Measurements from ENCODE around the gene SPTLC3.

Gene SPTLC3

DNA sequence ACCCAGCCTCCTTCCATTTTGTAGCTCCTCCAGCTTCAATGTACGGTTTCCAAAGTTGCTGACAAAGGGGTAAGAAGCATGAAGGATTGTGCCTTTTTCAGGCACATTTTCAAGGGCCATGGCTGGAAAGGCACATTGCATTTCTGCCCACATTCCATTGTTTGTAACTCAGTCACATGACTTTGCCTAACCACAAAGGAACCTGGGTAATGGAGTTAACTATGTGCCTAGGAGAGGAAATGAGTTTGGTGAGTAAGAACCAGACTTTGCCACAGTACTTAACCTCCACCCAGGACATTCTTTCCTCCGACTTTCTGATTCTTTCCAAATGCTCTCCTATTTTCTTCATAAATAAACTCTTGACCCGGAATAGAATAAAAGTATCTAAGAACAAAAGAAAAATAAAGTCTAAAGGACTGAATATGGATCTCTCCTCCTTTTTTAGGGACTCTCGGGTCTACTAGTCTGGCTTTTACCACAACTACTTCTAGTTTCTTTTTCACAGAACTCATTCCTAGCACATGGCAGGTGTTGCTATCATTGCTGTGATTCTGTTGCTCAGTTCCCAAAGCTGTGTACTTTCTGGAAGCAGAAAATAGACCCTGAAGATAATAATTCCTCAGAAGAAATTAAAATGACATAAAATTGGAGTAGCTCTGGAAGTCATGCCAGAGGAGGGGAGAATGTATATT, 130.8 kb downstream of the SPTLC3 start:
- no peak for DNase-seq (ENCODE audit: low read depth, low spot score)

DNA sequence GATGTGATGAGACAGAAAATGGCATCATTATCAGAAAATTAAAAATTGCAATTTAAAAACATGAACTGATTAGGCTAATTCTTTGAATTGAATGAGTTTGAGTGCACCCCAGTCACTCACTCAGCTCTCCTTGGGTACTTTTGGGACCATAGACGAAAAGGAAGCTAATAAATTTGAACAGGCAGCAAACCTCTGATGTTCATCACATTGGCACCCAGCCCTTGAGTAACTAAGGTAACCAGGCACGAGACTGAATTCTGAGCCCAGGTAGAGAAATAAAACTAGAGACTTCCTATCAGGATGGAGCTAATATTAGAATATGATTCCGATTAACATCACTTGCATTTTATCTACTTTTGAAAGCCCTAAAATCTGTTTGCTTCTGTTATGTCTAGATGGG, 131.4 kb downstream of the SPTLC3 start:
- no peak for DNase-seq (ENCODE audit: low read depth, low spot score)

DNA sequence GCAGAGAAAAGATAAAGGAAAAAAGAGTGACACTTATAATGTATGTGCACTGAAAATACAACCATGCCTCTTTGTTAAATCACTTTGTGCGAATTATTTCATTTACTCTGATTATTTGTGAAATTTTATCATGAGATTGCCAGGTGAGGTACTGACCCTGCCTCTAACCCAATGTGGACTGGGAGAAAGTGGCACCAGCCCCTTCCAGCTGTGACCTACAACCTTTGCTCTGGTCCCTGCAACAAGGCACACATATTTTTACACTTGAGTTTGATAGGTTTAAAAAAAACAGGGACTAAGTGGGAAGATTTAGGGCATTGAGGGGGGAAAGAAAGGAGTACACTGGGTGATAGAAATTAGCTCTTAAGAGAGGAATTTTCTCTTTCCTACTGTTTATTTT, 132.0 kb downstream of the SPTLC3 start:
- DNase-seq (ENCODE audit: low read depth, low spot score) = no peak

DNA sequence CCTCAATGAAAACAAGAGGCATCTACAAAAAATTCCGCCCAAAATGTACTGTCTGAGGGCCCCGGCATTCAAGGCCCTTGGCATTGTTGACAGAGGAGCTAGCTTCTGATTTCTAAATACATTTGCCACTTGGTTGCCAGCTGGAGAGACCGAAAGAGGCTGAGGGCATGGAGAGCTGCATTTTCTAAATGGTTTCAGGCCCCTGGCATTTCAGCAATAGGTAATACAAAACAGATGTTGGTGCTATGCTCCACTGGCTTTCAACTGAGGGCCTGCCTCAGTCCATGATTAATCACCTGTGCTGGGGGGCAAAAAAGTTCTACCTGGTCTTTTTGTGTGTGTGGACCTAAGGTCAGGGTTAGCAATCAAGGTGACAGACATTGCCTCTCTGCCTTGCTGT, 132.8 kb downstream of the SPTLC3 start:
- no peak for DNase-seq (ENCODE audit: low read depth, low spot score)

DNA sequence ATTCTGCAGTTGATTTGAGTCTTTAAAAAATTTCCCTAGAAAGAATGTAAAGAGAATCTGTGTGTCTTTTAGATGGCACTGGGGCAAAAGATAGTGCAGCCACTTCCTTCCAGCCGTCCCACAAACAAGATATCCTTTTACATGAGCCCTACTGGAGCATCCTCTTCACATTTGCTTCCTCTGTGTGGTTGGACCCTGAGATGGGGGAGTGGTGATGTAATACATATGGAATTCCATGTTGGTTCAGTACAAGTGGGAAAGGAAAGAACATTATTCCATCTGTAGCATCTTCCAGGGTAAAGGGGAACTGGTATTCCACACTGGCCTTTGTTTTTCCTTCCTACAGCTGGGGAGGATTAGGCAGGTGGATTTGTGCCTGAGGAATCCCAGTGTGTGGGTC, 133.4 kb downstream of the SPTLC3 start:
- DNase-seq (ENCODE audit: low read depth, low spot score) = no peak

DNA sequence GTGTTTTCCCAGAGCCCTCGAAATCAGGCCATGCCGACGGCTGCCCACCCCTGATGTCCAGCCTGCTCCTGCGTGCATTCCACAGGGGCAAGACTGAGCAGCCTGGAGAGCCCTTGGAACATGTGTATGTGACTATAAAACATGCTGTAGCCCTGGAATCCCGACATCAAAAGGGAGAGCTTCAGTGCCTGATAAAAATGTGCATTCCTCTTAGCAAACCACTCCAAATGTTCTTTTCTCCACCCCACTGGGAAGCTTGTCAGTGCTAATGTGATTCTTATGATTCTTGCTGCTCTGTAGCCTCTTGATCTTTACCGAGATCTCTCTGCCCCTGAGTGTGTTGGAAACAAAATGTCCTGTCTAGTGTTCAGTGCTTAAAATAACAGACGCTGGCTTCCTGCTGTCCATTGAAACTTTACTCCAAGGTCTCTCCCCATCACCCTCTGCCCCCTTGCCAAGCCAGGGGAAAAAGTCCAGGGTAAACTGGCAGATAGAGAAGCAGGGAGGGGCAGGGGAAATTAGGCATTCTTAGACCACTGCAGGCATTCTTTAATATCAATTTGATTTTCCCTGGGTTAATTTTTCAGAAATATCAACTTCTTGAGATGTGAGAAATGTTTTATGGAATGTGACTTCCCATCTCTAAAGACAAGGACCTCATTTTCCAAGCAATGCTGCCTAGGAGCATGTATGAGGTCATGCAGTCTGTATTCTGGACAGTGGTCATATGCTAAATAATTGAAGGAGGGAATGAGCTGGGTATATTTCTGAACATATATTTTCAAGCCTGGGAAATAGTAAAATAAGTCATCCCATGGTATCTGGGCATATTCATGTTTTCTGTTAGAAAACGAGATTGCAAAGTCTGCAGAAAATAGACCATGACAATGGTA, 138.5 kb downstream of the SPTLC3 start:
- DNase-seq (ENCODE audit: low read depth, low spot score) = no peak

DNA sequence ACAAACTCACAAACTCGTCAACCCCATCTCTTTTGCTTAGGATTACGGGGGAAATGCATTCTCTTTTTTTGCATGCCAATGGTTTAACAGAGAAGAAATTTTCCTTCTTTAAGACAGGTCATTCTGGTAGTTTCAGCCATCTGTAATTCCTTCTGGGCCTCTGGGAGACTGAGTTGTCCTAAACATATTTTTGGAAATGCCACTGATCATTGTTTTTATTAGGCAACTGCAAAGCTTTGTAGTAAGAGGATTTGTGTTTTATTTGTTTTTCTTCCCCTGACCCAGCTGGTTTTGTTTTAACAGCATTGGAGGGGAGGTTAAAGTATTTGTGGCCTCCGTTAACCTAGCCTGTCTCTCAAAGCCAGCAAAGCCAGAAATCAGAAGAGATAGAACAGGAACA, 139.2 kb downstream of the SPTLC3 start:
- no peak for DNase-seq (ENCODE audit: low read depth, low spot score)

DNA sequence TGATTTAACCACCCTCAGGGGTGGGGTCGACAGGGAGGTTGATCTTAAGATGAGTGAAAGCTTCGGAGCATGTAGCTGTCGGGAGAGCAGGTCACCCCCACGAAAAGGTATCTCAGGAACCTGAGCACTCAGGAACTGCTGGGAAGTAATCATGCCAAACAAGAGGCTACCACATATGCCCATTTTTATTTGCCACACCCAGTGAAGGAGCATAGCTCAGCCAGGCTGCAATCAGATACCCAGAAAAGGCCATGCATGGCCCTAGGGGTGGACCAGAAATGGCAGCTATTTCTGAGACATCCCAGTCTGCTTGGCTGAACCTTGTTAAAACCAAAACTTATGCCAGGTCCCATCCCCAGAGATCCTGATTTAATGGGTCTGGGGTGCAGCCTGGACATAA, 139.6 kb downstream of the SPTLC3 start:
- no peak for DNase-seq (ENCODE audit: low read depth, low spot score)

DNA sequence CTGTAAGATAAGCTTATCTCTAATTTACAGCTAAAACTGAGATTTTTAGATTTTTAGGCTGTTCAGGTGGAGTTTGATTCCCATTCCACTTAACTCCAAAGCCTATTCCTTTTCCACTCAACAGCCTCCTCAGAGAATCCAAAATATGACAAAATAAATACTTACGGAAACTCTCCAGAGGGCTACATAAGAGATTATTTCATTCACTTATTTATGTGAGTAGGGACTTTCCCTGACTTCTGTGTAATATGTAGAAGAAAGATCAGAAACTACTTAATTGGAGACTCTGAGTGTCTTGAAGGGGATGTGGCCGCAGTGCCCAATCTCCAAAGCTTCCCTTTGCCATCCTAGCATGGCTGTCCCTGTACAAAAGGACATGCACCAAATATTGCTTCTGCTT, 140.2 kb downstream of the SPTLC3 start:
- DNase-seq (ENCODE audit: low read depth, low spot score) = no peak

DNA sequence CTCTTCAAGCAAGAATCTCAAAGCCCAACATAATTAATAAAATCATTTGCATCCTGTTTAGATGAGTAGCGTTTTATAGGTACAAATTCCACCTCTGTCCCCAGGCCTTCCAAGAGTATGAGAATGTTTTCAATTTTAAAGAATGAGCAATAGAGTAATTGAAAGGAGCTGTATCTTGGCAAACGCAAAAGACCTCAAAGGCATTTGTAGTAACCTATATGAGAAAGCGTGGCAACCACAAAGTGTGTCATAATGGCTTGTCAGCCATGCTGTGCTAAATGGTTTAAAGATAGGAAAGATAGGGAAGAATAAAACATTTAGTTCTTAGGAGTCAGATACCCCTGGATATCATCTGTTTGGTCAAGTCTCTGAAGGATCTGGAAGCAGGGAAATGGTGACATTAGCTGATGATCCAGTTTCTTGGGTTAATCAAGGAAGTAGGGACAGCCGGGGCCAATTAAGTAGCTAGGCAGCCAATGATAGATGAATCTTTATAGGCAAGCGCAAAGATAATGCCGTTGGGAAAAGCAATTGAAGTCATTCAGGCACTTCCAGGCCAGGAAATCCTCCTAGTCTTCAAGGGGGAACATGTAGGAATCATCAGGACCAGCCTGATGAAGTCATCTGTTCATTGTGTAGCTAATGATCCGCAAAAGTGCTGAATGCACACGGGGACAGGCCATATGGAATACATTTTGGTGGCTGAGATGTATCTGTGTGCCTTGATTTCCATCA, 140.8 kb downstream of the SPTLC3 start:
- no peak for DNase-seq (ENCODE audit: low read depth, low spot score)

DNA sequence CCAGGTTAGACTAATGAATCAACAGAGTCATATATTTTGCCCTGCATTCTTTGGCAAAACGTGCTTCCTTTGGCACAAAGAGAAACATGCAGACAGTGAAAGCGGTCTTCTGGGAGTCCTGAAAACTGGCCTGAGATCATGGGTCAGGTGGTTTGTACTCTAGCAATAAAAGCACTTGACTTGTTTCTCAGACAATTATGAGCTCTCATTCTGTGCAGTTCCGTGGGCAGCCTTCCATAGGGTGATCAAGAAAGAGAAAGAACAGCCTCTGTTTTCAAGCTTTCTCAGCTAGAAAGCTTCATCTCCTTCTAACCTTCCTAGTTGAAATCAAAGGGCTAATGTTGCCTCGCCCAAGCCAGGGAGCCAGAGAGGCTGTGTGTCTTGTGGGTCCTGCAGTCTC, 149.6 kb downstream of the SPTLC3 start:
- DNase-seq (ENCODE audit: low read depth, low spot score) = no peak

DNA sequence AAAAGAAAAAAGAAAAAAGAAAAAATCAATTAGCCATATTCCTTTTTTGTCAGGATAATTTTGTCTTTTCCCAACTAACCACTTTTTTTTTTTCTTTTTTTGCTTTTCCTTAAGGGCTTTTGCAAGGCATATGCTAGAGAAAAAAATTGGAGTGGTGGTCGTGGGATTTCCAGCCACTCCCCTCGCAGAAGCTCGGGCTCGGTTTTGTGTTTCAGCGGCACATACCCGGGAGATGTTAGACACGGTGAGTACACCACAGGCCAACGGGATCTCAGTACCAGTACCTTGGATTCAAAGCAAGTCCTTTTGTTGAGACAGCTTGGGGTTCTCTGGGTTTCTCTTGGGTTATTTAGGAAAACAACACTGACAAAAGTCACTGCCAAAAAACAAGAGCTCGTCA, 151.1 kb downstream of the SPTLC3 start:
- no peak for DNase-seq (ENCODE audit: low read depth, low spot score)

DNA sequence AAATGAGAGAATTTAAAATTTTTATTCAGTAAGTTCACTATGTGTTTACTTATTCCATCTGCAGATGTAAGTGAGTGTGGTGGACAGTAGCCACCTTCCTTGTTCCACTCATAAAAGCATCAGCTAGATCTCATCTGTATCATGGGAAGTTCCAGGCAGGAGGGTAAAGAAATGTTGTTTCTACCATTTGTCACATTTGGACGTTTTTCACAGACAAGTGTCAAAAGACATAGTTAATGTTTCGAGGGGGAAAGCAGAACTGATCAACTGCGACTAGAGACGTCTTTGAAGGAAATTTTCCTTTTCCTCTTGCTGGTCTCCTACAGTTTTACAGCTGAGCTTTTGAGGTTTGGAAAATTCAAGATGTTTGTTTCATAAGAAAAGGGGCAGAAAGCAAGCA, 156.4 kb downstream of the SPTLC3 start:
- DNase-seq (ENCODE audit: low read depth, low spot score) = no peak

DNA sequence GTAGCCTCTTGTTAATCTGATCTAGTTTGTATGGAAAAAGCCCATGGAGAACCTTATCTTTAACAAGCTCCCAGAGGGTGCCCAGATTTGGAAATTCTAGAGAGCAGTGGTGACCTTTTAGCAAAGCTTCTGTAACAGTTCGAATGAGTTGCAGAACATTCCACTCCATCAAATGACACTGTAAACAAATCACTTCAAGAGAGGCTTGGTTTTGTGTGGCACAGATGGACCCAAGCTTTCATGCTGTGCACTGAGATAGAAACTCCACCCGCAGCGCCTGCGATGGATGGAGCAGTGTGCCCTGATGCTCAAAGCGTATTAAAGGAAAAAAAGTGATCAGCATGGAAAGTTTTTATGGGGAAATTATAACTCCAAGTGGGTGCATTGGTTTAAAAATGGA, 157.2 kb downstream of the SPTLC3 start:
- DNase-seq (ENCODE audit: low read depth, low spot score) = no peak

DNA sequence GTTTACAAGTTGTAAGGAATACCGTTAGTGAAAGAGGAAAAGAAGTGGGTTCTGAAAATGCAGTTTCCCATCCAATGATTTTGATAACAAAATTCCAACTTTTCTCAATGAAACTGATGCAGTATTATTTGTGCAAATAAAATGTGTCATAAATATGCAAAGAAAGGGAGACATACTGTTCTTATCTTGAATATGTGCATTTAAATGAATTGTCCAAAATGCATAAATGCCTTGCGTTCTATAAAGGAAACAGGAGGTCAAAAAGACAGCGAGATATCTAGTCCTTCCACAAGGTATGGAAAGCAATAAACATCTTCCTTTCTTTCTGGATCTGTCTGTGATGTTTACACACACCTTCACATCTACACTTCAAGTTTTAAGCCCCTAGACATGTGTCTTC, 157.7 kb downstream of the SPTLC3 start:
- no peak for DNase-seq (ENCODE audit: low read depth, low spot score)

DNA sequence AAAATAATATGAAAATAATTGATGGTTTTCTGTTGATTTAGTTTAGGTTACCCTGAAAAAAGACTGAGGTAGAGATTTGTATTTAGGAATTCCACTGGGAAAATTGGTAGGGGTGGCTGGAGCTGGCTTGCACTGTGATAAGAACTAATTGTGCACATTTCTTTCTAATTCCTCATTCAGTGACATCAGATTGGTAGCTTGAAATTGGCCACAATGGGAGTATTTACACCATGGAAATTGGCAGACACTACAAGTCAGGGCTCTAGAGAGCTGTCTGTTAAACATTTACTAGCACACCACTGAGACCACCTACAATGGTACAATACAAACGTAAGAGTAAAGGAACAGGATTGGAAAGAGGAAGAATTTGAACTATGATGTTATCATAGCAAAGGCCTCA, 160.3 kb downstream of the SPTLC3 start:
- no peak for DNase-seq (ENCODE audit: low read depth, low spot score)

DNA sequence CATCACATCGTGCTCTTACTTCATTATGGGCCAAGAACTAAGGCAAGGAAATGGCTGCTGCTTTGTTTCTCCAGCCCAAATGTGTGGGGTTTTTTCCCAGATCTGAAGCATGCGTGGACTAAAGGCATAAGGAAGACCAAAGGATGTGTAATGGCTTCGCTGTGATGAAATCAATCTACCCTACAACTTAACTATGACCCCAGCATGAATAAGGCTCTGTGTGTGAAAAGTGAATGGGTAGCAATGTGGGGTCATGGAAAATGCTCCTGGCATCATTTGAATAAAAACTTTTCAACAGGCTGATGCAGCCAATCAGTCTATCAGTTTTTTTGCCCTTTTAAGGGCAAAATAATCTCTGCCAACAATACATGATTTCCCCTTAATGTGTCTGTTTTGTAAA, 162.0 kb downstream of the SPTLC3 start:
- no peak for DNase-seq (ENCODE audit: low read depth, low spot score)

DNA sequence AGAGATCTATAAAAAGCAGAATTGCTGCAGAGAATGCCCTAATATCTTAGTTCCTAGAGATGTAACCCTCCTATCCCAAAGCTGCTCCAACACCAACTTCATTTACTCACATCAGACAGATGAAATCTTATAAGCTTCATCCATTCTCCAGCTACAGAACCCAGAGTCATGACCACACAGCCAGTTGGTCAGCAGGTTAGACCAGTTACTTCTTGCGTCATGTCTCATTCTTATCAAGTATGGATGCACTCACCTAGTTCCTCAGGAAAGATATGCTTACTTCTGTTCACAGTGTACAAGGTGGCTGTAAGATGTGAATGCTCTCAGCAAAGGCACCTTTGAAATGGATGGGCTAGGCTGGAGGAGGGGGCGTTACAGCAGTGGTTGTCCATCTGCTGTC, 164.4 kb downstream of the SPTLC3 start:
- DNase-seq (ENCODE audit: low read depth, low spot score) = no peak

DNA sequence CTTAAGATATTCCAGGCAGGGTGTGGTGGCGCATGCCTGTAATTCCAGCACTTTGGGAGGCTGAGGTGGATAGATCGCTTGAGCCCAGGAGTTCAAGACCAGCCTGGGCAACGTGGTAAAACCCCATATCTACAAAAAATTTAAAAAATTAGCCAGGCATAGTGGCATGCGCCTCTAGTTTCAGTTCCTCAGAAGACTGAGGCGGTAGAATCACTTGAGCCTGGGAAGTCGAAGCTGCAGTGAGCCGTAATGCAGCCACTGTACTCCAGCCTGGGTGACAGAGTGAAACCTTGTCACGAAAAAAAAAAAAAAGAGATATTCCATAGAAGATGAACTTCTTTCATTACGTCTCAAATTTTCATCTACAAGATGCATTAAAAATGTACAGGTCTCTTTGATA, 165.6 kb downstream of the SPTLC3 start:
- no peak for DNase-seq (ENCODE audit: low read depth, low spot score)

DNA sequence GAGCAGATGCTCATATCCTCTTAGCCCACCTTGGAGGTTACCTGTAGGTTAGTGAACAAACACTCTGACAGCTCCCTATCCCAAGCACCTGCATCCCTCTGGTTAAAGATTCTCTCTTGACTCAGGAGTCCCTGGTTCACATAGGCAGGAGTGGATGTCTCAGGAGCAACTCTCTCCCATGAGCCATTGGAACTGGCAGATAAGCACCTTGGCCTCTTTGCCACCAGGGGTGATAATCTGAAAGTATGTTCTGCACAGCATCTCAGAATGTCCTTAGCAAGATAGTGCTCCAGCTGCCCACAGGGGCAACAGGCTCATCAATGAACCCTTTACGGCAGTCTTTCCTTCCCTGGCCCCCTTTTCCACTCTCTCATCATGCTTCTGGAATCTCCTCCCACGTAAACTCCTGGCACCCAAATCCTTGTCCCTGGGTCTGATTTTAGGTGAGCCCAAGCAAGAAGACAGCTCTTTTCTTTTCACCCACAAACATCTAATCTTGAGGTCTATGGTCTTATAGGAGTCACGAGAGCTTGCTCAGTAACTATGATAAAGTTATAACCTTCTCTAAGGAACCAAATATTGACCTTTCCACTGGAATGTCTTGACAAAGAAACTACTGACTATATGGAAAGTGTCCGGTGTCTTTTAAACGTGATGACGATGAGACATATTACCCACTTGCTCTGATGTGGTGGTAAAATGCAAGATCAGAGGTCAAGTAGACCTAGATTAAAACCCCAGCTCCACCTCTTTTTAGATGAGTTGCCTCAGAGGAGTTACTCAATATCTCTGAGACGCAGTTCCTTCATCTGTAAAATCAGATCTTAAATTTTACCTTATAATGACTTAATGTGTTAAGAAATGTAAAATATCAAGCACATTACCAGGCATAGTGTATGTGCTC, 172.5 kb downstream of the SPTLC3 start:
- no peak for DNase-seq (ENCODE audit: low read depth, low spot score)

DNA sequence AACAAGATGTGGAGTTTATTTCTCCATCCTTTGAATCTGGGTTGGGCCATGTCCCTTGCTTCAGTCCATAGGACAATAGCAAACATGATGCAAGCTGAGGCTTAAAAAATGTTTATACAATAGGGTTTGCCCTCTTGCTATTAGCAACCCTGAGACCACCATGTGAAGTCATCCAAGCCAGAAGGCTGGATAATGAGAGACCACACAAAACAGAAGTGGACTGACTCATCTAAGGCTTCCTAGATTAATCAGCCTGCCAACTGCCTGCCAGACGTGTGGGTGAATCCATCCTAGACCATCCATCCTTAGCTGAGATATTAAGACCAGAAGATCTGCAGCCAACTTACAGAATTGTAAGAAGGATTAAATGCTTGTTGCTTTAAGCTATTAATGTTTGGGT, 174.2 kb downstream of the SPTLC3 start:
- no peak for DNase-seq (ENCODE audit: low read depth, low spot score)
